GM12892 (cell line): ENCODE results near the gene PAEP.
"Not testable (repeated sequence)": the region's sequence is repeated elsewhere in the genome, so short reads cannot be mapped to it uniquely, and the experiment has no call there.

ENCODE experiments used
- POLR2A ChIP-seq: IDR thresholded peaks from 2 replicates; pipeline ENCODE4 v1.6.1; 2011; ENCODE audit warnings: low read depth, low read length, control low read depth
- POLR2AphosphoS5 ChIP-seq: IDR thresholded peaks from 2 replicates; pipeline ENCODE4 v1.6.1; 2011; ENCODE audit warnings: low read depth, low read length, control low read depth
- TAF1 ChIP-seq: IDR thresholded peaks from 2 replicates; pipeline ENCODE4 v1.6.1; 2011; ENCODE audit warnings: low read depth, mild to moderate bottlenecking, control low read depth, low read length, borderline replicate concordance

- TF ChIP-seq POLR2A, POLR2AphosphoS5, TAF1: not testable (repeated sequence)
Observed at GRCh38 chr9:135528842-135529435, 32.6 kb upstream of the PAEP start.
